HL-60 (cell line): ENCODE measurements around the gene ST7.

Source experiments
- POLR2AphosphoS5 ChIP-seq: IDR thresholded peaks from 2 replicates; pipeline ENCODE4 v1.6.1; 2012; ENCODE audit warnings: low read depth
- TF ChIP-seq, protein P1 (sequence below): IDR thresholded peaks from one replicate; pipeline ENCODE4 v1.5.1; 2011; ENCODE audit warnings: low read length, control low read depth, inconsistent platforms; ENCODE audit not compliant: insufficient read depth
- TF ChIP-seq, protein P2 (sequence below): IDR thresholded peaks from 2 replicates; pipeline ENCODE4 v1.6.1; 2012; ENCODE audit warnings: low read depth; ENCODE audit not compliant: insufficient replicate concordance

DNA sequence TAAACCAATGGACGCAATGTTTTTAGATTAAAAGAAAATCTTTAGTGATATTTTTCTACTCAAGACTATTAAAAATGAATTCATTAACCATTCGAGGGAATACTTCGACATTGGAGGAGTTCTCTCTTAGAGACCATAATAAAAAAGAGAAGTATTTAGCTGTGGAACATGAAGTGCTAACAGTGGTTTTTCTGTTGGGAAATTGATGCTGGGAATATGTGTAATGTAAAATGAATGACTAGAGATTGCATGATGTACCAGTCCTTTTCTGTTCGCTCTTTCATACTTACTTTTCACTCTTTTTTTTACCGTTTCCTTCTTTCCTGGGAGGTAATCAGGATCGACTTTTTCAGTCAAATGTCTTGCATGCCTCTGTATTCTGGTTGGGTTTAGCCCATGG is 41.3 kb downstream of the ST7 start:
- no peak for TF ChIP-seq POLR2AphosphoS5
- TF ChIP-seq, protein P1, sequence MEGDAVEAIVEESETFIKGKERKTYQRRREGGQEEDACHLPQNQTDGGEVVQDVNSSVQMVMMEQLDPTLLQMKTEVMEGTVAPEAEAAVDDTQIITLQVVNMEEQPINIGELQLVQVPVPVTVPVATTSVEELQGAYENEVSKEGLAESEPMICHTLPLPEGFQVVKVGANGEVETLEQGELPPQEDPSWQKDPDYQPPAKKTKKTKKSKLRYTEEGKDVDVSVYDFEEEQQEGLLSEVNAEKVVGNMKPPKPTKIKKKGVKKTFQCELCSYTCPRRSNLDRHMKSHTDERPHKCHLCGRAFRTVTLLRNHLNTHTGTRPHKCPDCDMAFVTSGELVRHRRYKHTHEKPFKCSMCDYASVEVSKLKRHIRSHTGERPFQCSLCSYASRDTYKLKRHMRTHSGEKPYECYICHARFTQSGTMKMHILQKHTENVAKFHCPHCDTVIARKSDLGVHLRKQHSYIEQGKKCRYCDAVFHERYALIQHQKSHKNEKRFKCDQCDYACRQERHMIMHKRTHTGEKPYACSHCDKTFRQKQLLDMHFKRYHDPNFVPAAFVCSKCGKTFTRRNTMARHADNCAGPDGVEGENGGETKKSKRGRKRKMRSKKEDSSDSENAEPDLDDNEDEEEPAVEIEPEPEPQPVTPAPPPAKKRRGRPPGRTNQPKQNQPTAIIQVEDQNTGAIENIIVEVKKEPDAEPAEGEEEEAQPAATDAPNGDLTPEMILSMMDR: no peak
- TF ChIP-seq, protein P2, sequence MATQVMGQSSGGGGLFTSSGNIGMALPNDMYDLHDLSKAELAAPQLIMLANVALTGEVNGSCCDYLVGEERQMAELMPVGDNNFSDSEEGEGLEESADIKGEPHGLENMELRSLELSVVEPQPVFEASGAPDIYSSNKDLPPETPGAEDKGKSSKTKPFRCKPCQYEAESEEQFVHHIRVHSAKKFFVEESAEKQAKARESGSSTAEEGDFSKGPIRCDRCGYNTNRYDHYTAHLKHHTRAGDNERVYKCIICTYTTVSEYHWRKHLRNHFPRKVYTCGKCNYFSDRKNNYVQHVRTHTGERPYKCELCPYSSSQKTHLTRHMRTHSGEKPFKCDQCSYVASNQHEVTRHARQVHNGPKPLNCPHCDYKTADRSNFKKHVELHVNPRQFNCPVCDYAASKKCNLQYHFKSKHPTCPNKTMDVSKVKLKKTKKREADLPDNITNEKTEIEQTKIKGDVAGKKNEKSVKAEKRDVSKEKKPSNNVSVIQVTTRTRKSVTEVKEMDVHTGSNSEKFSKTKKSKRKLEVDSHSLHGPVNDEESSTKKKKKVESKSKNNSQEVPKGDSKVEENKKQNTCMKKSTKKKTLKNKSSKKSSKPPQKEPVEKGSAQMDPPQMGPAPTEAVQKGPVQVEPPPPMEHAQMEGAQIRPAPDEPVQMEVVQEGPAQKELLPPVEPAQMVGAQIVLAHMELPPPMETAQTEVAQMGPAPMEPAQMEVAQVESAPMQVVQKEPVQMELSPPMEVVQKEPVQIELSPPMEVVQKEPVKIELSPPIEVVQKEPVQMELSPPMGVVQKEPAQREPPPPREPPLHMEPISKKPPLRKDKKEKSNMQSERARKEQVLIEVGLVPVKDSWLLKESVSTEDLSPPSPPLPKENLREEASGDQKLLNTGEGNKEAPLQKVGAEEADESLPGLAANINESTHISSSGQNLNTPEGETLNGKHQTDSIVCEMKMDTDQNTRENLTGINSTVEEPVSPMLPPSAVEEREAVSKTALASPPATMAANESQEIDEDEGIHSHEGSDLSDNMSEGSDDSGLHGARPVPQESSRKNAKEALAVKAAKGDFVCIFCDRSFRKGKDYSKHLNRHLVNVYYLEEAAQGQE: no peak
